DND-41 (cell line): ENCODE results near the gene CTNNA3.

Experiments
- CTCF ChIP-seq: IDR thresholded peaks from 2 replicates; pipeline ENCODE4 v1.5.1; 2012; ENCODE audit warnings: borderline replicate concordance, low read length, moderate library complexity, mild to moderate bottlenecking; ENCODE audit not compliant: poor library complexity, severe bottlenecking; ENCODE audit errors: extremely low read depth
- EZH2 ChIP-seq: IDR thresholded peaks from 3 replicates; pipeline ENCODE4 v1.6.1; 2012; ENCODE audit warnings: borderline replicate concordance, low read depth, mild to moderate bottlenecking, moderate library complexity, low read length, inconsistent platforms; ENCODE audit not compliant: severe bottlenecking

GRCh38 chr10:65931291-65932070 lies 1764.5 kb downstream of the CTNNA3 start:
- TF ChIP-seq EZH2 = no peak
- TF ChIP-seq CTCF = no peak
